T-helper 2 cell treated with Interferon-gamma antibody and Interleukin-4, amounts not matched to agents 5 μg/mL and 100 μg/mL, for 36 hours (primary cell): ENCODE results near the gene PXN.

ENCODE experiments used
- DNase-seq: peaks from one replicate; pipeline ENCODE4 v3.0.0; 2021; ENCODE audit warnings: low spot score
- H3K27ac Mint-ChIP-seq: one replicate; pipeline ENCODE4 v1.8.0; 2021; ENCODE audit warnings: mild to moderate bottlenecking, mixed read lengths
- H3K27me3 Mint-ChIP-seq: one replicate; pipeline ENCODE4 v1.8.0; 2021; ENCODE audit warnings: low read depth, mixed read lengths
- H3K36me3 Mint-ChIP-seq: one replicate; pipeline ENCODE4 v1.8.0; 2021; ENCODE audit warnings: low read depth, mixed read lengths
- H3K4me1 Mint-ChIP-seq: one replicate; pipeline ENCODE4 v1.8.0; 2021; ENCODE audit warnings: low read depth, mixed read lengths
- H3K4me3 Mint-ChIP-seq: one replicate; pipeline ENCODE4 v1.8.0; 2022; ENCODE audit warnings: mild to moderate bottlenecking, moderate library complexity, mixed read lengths
- H3K9me3 Mint-ChIP-seq: one replicate; pipeline ENCODE4 v1.8.0; 2021; ENCODE audit warnings: mixed read lengths

PXN gene

DNA sequence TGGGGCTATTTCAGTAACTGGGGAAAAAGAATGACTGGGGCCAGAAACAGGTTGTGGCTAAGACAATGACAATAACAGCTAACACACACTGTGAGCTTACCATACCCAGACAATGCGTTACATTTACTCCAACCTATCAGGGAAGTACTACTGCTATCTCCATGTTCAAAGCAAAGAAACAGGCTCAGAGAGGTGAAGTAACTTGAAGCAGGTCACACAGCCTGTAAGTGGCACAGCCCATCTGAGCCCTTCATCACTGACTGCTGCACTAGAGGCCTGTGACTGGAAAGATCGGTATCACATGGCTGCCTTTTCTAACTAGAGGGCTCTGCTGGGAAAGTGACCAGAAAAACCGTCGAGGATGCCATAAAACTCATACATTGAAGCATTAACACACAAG lies 78.9 kb downstream of the PXN start:
- Mint-ChIP-seq H3K4me3 (no peak overlapping the region), H3K27me3 (no peaks in the 10 kb centered on the region), H3K9me3 (no peaks in the 10 kb centered on the region), H3K27ac (no peak overlapping the region), H3K36me3 (peaks cover 48% of the 10 kb centered on the region), H3K4me1 (peaks cover 3% of the 10 kb centered on the region)
- no peak for DNase-seq

DNA sequence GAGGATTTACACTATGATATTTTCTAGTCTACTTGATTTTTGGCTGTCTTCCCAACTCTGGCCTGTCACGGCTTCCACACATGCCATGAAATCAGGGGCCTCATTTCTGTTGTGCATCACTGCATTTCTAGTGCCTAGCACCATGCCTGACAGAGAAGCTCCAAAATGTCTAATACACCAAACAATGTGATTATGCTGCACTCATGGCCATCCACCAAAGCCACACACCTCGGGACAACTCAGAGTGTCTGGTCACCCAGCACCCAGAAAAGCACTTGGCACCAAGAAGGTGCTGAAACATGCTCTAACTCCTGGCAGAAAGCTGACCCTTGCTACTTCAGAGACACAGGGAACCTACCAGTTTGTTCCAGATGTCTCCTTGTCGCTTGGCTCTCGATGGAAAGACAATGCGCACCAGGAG lies 82.3 kb downstream of the PXN start:
- Mint-ChIP-seq H3K4me1 (peaks cover 2% of the 10 kb centered on the region), H3K4me3 (no peak overlapping the region), H3K27ac (no peak overlapping the region), H3K27me3 (no peaks in the 10 kb centered on the region), H3K36me3 (peaks cover 47% of the 10 kb centered on the region), H3K9me3 (no peaks in the 10 kb centered on the region)
- DNase-seq = no peak

DNA sequence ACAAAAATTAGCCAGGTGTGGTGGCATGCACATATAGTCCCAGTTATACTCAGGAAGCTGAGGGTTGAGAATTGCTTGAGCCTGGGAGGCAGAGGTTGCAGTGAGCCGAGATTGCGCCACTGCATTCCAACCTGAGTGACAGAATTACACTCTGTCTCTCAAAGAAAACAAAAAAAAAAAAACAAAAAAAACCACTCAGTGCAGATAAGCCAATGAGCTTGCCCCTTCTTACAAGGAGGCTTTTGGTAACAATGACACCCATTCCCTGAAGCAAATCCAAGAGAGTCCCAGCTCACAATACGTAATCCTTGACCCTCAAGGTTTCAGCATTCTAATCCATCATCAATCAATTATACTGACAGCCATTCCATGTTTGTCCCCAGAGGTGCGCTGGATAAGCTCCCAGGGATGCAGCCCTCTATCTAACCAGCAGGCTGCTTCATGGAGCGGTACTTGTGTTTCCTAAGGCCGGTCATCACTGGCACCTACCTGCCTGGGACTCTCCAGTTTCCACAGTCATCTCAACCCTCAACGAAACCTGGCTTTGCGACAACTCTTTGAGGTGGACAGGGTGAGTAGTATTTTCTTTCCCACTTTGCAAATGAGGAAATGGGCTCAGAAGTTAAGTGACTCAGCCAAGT lies 83.4 kb downstream of the PXN start:
- H3K27ac Mint-ChIP-seq = no peak overlapping the region
- no peak for DNase-seq
- no peaks in the 10 kb centered on the region for H3K9me3 Mint-ChIP-seq
- peaks cover 58% of the 10 kb centered on the region for H3K36me3 Mint-ChIP-seq
- H3K4me1 Mint-ChIP-seq = peaks cover 2% of the 10 kb centered on the region
- no peaks in the 10 kb centered on the region for H3K27me3 Mint-ChIP-seq
- no peak overlapping the region for H3K4me3 Mint-ChIP-seq

DNA sequence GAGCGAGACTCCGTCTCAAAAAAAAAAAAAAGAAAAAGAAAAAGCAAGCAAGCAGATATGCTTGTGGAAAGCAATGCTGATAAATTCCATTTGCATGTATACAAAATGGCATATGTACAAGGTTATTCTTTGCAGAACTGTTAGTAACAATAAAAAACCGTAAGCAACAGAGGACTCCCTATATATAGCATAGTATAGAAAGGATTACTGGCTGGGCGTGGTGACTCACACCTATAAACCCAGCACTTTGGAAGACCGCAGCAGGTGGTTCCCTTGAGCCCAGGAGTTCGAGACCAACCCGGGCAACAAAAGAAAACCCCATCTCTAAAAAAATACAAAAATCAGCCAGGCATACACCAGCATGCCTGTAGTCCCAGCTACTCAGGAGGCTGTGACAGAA lies 84.6 kb downstream of the PXN start:
- no peaks in the 10 kb centered on the region for H3K4me1 Mint-ChIP-seq
- H3K9me3 Mint-ChIP-seq = no peaks in the 10 kb centered on the region
- no peak overlapping the region for H3K27ac Mint-ChIP-seq
- no peaks in the 10 kb centered on the region for H3K27me3 Mint-ChIP-seq
- DNase-seq = no peak
- H3K4me3 Mint-ChIP-seq = no peak overlapping the region
- peaks cover 59% of the 10 kb centered on the region for H3K36me3 Mint-ChIP-seq

DNA sequence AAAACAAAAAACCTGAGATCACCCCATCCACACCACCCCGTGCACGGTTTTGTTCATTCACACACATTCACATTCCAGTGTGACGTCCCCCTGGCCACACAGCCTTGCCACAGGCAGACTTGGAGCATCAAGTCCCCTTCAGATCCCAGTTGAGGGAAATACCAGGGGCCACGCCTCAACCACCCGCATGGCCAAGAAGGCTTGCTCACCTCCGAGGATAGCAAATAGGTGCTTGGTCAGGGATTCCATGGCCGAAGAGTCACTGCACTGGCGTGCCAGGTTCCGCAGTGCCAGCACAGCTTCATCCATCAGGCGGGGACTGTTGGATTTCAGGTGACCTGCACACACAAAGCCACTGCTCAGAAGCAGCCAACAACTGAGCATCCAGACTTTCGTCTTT lies 90.0 kb downstream of the PXN start:
- no peaks in the 10 kb centered on the region for H3K27me3 Mint-ChIP-seq
- H3K27ac Mint-ChIP-seq = no peak overlapping the region
- H3K4me3 Mint-ChIP-seq = no peak overlapping the region
- no peaks in the 10 kb centered on the region for H3K9me3 Mint-ChIP-seq
- peaks cover 4% of the 10 kb centered on the region for H3K4me1 Mint-ChIP-seq
- H3K36me3 Mint-ChIP-seq = peaks cover 66% of the 10 kb centered on the region
- DNase-seq = no peak

DNA sequence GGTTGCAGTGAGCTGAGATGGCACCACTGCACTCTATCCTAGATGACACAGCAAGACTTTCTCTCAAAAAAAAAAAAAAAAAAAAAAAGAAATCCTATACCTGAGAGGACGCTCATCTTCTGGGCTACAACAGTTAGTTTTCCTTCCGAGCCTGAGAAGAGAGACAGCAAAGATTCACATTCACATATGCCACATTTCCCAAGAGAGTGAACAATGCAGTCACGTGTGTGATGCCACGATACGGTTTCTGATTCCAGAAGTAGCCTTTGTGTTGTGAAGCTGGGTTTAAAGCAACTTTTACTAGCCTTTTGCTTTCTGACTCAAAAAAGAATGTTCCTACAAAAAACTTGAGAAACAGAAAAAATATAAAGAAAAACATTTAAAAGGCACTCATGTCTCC lies 90.5 kb downstream of the PXN start:
- no peaks in the 10 kb centered on the region for H3K27me3 Mint-ChIP-seq
- no peak overlapping the region for H3K27ac Mint-ChIP-seq
- no peaks in the 10 kb centered on the region for H3K9me3 Mint-ChIP-seq
- no peak overlapping the region for H3K4me3 Mint-ChIP-seq
- peaks cover 4% of the 10 kb centered on the region for H3K4me1 Mint-ChIP-seq
- peaks cover 70% of the 10 kb centered on the region for H3K36me3 Mint-ChIP-seq
- DNase-seq = no peak

DNA sequence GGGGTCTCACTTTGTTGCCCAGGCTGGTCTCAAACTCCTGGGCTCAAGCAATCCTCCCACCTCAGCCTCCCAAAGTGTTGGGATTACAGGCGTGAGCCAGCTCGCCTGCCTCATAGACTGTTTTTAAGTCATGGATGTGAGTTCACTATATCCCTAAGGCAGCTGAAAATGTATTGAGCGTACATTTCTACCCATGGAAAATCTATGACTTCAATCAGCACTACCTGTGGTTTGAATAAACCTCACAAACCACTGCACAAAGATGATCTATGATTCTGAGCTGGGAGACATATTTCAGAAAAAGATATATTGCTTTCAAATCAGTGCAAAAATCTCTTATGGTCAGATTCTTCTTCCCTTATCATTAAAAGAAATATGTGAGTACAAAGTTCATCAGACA lies 93.5 kb downstream of the PXN start:
- H3K36me3 Mint-ChIP-seq = peaks cover 65% of the 10 kb centered on the region
- no peak for DNase-seq
- no peaks in the 10 kb centered on the region for H3K27me3 Mint-ChIP-seq
- no peak overlapping the region for H3K4me3 Mint-ChIP-seq
- H3K4me1 Mint-ChIP-seq = peaks cover 4% of the 10 kb centered on the region
- H3K27ac Mint-ChIP-seq = no peak overlapping the region
- H3K9me3 Mint-ChIP-seq = no peaks in the 10 kb centered on the region

DNA sequence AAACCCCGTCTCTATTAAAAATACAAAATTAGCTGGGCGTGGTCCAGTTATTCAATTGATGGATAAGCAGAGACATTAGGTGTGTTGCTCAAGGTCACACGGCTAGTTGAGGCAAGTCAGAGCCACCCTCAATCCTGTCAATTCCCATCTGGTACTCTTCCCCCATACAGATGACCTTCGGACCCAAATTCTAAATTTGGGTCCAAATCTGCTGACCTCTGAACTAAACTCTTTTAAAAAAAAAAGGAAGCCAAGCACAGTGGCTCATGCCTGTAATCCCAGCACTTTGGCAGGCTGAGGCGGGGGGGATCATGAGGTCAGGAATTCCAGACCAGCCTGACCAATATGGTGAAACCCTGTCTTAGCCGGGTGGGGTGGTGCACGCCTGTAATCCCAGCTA lies 94.9 kb downstream of the PXN start:
- H3K4me3 Mint-ChIP-seq = no peak overlapping the region
- no peaks in the 10 kb centered on the region for H3K27me3 Mint-ChIP-seq
- DNase-seq = no peak
- peaks cover 4% of the 10 kb centered on the region for H3K4me1 Mint-ChIP-seq
- H3K9me3 Mint-ChIP-seq = no peaks in the 10 kb centered on the region
- H3K36me3 Mint-ChIP-seq = peaks cover 52% of the 10 kb centered on the region
- no peak overlapping the region for H3K27ac Mint-ChIP-seq

DNA sequence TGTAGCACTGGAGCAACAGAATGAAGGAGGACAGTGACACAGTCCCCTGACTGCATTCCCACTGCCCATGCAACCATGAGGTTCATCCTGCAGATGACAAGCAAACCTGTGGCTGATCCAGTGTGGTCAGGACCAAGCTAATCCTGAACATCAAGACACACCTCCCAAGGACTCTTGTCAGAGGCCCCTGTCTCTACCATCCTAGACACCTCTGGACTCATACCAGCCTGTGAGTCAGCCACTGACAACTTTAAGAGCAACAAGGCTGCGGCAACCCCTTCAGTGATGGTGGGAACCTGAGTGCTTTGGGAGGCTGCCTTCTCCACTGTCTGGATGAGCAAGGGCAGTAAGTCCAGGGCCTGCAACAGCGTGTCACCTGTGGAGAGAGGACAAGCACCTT lies 95.6 kb downstream of the PXN start:
- H3K36me3 Mint-ChIP-seq = peaks cover 47% of the 10 kb centered on the region
- no peak for DNase-seq
- no peaks in the 10 kb centered on the region for H3K9me3 Mint-ChIP-seq
- H3K27ac Mint-ChIP-seq = no peak overlapping the region
- no peaks in the 10 kb centered on the region for H3K27me3 Mint-ChIP-seq
- peaks cover 4% of the 10 kb centered on the region for H3K4me1 Mint-ChIP-seq
- no peak overlapping the region for H3K4me3 Mint-ChIP-seq

DNA sequence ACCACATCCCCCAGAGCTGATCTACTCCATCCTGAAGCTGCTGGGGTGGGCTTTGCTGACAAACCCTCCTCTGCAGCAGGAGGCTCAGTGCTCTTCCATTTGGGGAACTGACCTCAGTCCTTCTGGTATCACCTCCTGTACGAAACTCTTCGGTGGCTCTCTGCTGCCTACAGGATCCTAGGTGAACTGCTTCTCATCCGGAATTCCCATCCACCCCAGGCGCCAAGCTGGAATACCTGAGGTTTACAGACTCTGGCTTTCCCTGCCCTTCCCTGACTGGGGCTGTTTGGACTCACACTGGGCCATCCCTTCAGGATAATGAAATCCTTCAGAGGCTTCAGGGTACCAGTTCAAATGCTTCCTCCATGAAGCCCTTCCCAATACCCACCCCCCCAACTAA lies 97.2 kb downstream of the PXN start:
- Mint-ChIP-seq H3K27ac (no peak overlapping the region), H3K36me3 (peaks cover 42% of the 10 kb centered on the region), H3K4me1 (peaks cover 4% of the 10 kb centered on the region), H3K4me3 (no peak overlapping the region), H3K27me3 (no peaks in the 10 kb centered on the region), H3K9me3 (no peaks in the 10 kb centered on the region)
- DNase-seq = no peak

DNA sequence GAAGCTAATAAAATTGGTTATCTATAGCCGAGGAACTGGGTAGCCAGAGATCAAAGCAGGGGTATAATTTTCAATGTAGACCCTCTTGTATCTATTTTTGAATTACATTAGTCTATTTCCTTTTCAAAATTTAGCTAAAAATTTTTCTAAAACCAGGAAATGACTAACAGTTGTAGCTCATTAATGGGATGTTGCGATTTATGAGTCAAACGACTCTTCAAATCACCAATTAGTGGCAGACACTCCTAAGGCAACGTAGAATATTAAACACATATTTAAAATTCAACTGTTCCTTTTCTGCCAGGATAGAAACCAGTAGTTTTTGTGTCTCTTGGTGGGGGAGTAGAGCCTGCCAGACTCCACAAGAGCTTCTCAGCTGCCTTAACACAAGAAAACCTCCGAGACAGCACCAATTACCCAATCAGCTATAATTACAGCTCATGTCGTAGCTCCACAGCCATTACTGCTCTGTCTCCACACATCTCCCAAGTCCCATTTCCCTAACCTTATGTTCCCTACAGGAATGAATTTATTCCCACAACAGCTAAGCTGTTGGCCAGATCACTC lies 97.9 kb downstream of the PXN start:
- H3K36me3 Mint-ChIP-seq = peaks cover 36% of the 10 kb centered on the region
- no peak overlapping the region for H3K27ac Mint-ChIP-seq
- no peak overlapping the region for H3K4me3 Mint-ChIP-seq
- no peaks in the 10 kb centered on the region for H3K27me3 Mint-ChIP-seq
- no peaks in the 10 kb centered on the region for H3K9me3 Mint-ChIP-seq
- peaks cover 4% of the 10 kb centered on the region for H3K4me1 Mint-ChIP-seq
- DNase-seq = no peak

DNA sequence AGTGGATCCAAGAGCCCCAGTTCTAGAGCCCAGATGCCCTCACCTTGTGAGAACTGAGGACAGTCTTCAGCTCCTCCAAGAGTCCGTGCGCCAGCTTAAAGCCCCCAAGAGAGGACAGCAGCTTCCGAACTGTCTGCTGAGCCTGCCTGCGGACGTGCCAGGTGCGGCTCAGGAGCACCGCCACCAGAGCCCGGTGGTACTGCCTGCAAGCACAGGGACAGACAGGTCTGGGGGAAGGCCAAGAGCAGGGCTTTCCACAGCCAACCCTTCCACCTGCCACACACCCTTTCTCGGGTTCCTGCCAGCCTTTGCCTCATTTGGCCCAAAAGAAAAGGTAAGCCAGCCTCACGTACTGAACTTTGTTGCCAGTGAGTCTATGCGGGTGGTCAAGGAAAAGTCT lies 101.2 kb downstream of the PXN start:
- DNase-seq = no peak
- Mint-ChIP-seq H3K4me3 (no peak overlapping the region), H3K36me3 (peaks cover 36% of the 10 kb centered on the region), H3K4me1 (no peaks in the 10 kb centered on the region), H3K27me3 (no peaks in the 10 kb centered on the region), H3K27ac (no peak overlapping the region), H3K9me3 (no peaks in the 10 kb centered on the region)

DNA sequence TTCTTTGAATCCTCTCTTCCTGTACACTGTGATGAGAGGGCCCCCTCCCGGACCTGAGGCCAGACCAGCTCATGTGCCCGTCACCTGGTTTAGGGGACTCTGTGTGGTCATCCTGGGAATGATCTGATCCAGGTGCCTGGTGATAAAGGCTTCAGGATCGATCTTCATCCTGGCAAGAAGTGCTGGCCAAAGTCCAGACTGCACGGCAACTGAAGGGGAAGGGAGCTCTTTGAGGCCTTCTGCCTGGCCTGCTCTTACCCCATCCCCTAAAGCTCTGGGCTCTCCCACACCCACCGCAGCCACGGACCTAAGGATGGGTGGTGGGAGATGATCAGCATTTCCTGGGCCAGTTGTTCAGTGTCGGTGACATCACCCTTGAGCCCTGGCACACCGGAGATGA lies 102.8 kb downstream of the PXN start:
- no peak overlapping the region for H3K4me3 Mint-ChIP-seq
- no peaks in the 10 kb centered on the region for H3K27me3 Mint-ChIP-seq
- DNase-seq = no peak
- H3K4me1 Mint-ChIP-seq = no peaks in the 10 kb centered on the region
- H3K36me3 Mint-ChIP-seq = peaks cover 31% of the 10 kb centered on the region
- H3K9me3 Mint-ChIP-seq = no peaks in the 10 kb centered on the region
- H3K27ac Mint-ChIP-seq = no peak overlapping the region

DNA sequence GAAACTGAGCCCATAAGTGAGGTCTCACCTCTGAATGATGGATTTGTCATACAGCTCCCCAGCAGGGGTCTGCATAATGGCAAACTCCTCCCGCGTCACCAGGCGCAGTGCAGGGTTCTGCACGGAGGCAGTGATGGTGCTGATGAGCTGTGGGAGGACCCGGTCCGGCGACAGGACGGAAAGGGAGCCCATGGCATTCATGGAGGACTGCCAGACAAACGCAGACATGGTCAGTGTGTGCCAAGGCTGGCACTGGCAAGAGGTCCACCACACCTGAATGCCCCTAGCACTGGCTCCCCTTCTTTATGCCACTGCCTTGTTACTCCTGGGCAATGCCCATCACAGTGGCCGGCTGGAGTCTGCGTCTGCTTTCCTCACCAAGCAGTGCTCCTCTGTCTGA lies 103.7 kb downstream of the PXN start:
- Mint-ChIP-seq H3K4me1 (peaks cover 5% of the 10 kb centered on the region), H3K4me3 (no peak overlapping the region), H3K27ac (no peak overlapping the region), H3K36me3 (peaks cover 36% of the 10 kb centered on the region), H3K9me3 (no peaks in the 10 kb centered on the region), H3K27me3 (no peaks in the 10 kb centered on the region)
- no peak for DNase-seq
